Fibroblast of upper back skin (primary cell): ENCODE measurements around the gene MTMR1.

Source experiments
- DNase-seq: peaks from one replicate; pipeline ENCODE4 v3.0.0-alpha.2; 2013

Gene MTMR1

GRCh38 chrX:150692831-150693724 is at the start of gene MTMR1:
MTMR1 (plus strand) TSS chrX:150693396; CDS start chrX:150693531, 135 bp downstream.
- DNase-seq, result peak; percentile 11

- no peak for DNase-seq
These were observed 49.2 kb upstream of the MTMR1 start for GRCh38 chrX:150643958-150644357.

GRCh38 chrX:150644422-150644821 is 48.8 kb upstream of the MTMR1 start:
- no peak for DNase-seq

- no peak for DNase-seq
These were observed 45.9 kb upstream of the MTMR1 start for GRCh38 chrX:150647331-150647730.

GRCh38 chrX:150648296-150648940 is 44.8 kb upstream of the MTMR1 start:
- DNase-seq, result no peak

GRCh38 chrX:150649096-150649870 is 43.9 kb upstream of the MTMR1 start:
- peak; percentile 36 for DNase-seq

GRCh38 chrX:150651906-150652305 is 41.3 kb upstream of the MTMR1 start:
- no peak for DNase-seq

GRCh38 chrX:150655788-150656187 is 37.4 kb upstream of the MTMR1 start:
- no peak for DNase-seq

- DNase-seq, result no peak
These were observed 30.1 kb upstream of the MTMR1 start for GRCh38 chrX:150663073-150663472.

- DNase-seq, result no peak
These were observed 28.9 kb upstream of the MTMR1 start for GRCh38 chrX:150664290-150664689.

GRCh38 chrX:150676221-150676620 is 17.0 kb upstream of the MTMR1 start:
- no peak for DNase-seq

- DNase-seq, result peak; percentile 37
These were observed 12.2 kb upstream of the MTMR1 start for GRCh38 chrX:150680974-150681373.

GRCh38 chrX:150683112-150683511 is 10.1 kb upstream of the MTMR1 start:
- no peak for DNase-seq

- peak; percentile 38 for DNase-seq
These were observed 9.6 kb upstream of the MTMR1 start for GRCh38 chrX:150683536-150684146.

- DNase-seq, result peak; percentile 94
These were observed 4.2 kb upstream of the MTMR1 start for GRCh38 chrX:150688911-150689451.

- peak; percentile 95 for DNase-seq
These were observed 3.1 kb upstream of the MTMR1 start for GRCh38 chrX:150690126-150690525.

- no peak for DNase-seq
These were observed 900 bp upstream of the MTMR1 start for GRCh38 chrX:150692296-150692695.

GRCh38 chrX:150693725-150694574 is 754 bp downstream of the MTMR1 start:
- DNase-seq, result peak; percentile 32

GRCh38 chrX:150694738-150695410 is 1.7 kb downstream of the MTMR1 start:
- no peak for DNase-seq

GRCh38 chrX:150696331-150696730 is 3.1 kb downstream of the MTMR1 start:
- no peak for DNase-seq

GRCh38 chrX:150696866-150697265 is 3.7 kb downstream of the MTMR1 start:
- DNase-seq, result no peak
